DND-41 (cell line): ENCODE measurements around the gene ABCA12.

Source experiments
- ATAC-seq: fragments of 200-7000 bp; cut with Tn5 transposase; 3 replicates; pipeline ENCODE4 v1.9.1; 2021; ENCODE audit warnings: low read depth; ENCODE audit not compliant: insufficient read depth
- DNase-seq: peaks from one replicate; pipeline ENCODE4 v3.0.0-alpha.2; 2020
- H2AFZ ChIP-seq: 2 replicates; pipeline ENCODE4 v1.6.0; 2012; ENCODE audit warnings: low read depth, low read length
- H3K27ac ChIP-seq: 2 replicates; pipeline ENCODE4 v1.5.1; 2012; ENCODE audit warnings: low read length, inconsistent platforms
- H3K27me3 ChIP-seq: fragments of 200-600 bp; sonication (generic); 2 replicates; pipeline ENCODE4 v1.6.0; 2012; ENCODE audit warnings: low read length, mild to moderate bottlenecking, inconsistent platforms; ENCODE audit not compliant: insufficient read depth, poor library complexity
- H3K36me3 ChIP-seq: 2 replicates; pipeline ENCODE4 v1.5.1; 2012; ENCODE audit warnings: low read length, inconsistent platforms; ENCODE audit not compliant: insufficient read depth
- H3K4me1 ChIP-seq: 2 replicates; pipeline ENCODE4 v1.5.1; 2012; ENCODE audit warnings: mild to moderate bottlenecking, low read length; ENCODE audit not compliant: insufficient read depth
- H3K4me2 ChIP-seq: 2 replicates; pipeline ENCODE4 v1.6.0; 2012; ENCODE audit warnings: mild to moderate bottlenecking, moderate library complexity, low read length, inconsistent platforms; ENCODE audit not compliant: insufficient read depth
- H3K4me3 ChIP-seq, 2 experiments: fragments of 200-600 bp in 1 of 2; shearing (Covaris generic) in 1 of 2; 2 replicates each; pipeline ENCODE4 v1.5.1; 2012 to 2016; ENCODE audit warnings: inconsistent platforms in 2 of 2, low read length in 2 of 2, mild to moderate bottlenecking in 2 of 2, low read depth in 1 of 2, moderate library complexity in 1 of 2
- H3K79me2 ChIP-seq: 2 replicates; pipeline ENCODE4 v1.6.0; 2012; ENCODE audit warnings: low read length, inconsistent platforms; ENCODE audit not compliant: insufficient read depth
- H3K9ac ChIP-seq: 2 replicates; pipeline ENCODE4 v1.6.0; 2012; ENCODE audit warnings: low read depth, mild to moderate bottlenecking, inconsistent platforms, low read length, moderate library complexity
- H3K9me3 ChIP-seq: 2 replicates; pipeline ENCODE4 v1.5.1; 2012; ENCODE audit warnings: low read length, moderate library complexity, mild to moderate bottlenecking, inconsistent platforms; ENCODE audit not compliant: insufficient read depth, severe bottlenecking
- H4K20me1 ChIP-seq: 2 replicates; pipeline ENCODE4 v1.6.0; 2012; ENCODE audit warnings: low read length; ENCODE audit not compliant: insufficient read depth
- CTCF ChIP-seq: IDR thresholded peaks from 2 replicates; pipeline ENCODE4 v1.5.1; 2012; ENCODE audit warnings: borderline replicate concordance, low read length, moderate library complexity, mild to moderate bottlenecking; ENCODE audit not compliant: poor library complexity, severe bottlenecking; ENCODE audit errors: extremely low read depth
- EZH2 ChIP-seq: IDR thresholded peaks from 3 replicates; pipeline ENCODE4 v1.6.1; 2012; ENCODE audit warnings: borderline replicate concordance, low read depth, mild to moderate bottlenecking, moderate library complexity, low read length, inconsistent platforms; ENCODE audit not compliant: severe bottlenecking

The ABCA12 gene

GRCh38 chr2:215144106-215144875, 5.9 kb upstream of the ABCA12 start:
- Histone ChIP-seq H3K4me2 (no peak overlapping the region), H3K27me3 (no peaks in the 10 kb centered on the region), H3K79me2 (no peaks in the 10 kb centered on the region), H4K20me1 (no peaks in the 10 kb centered on the region), H3K9ac (no peak overlapping the region), H3K4me1 (no peaks in the 10 kb centered on the region), H3K36me3 (no peaks in the 10 kb centered on the region), H3K9me3 (no peaks in the 10 kb centered on the region), H2AFZ (no peak overlapping the region), H3K4me3 (no peak overlapping the region), H3K27ac (no peak overlapping the region)
- ATAC-seq (no peak), DNase-seq (no peak)
- TF ChIP-seq CTCF, result no peak
- no peak for TF ChIP-seq EZH2

GRCh38 chr2:215143458-215143857, 5.0 kb upstream of the ABCA12 start:
- H3K9ac ChIP-seq, result no peak overlapping the region
- no peak overlapping the region for H2AFZ ChIP-seq
- no peak overlapping the region for H3K27ac ChIP-seq
- no peaks in the 10 kb centered on the region for H3K79me2 ChIP-seq
- no peaks in the 10 kb centered on the region for H3K9me3 ChIP-seq
- H3K27me3 ChIP-seq, result no peaks in the 10 kb centered on the region
- H3K4me3 ChIP-seq, result no peak overlapping the region
- no peak for TF ChIP-seq CTCF
- TF ChIP-seq EZH2, result no peak
- no peaks in the 10 kb centered on the region for H3K36me3 ChIP-seq
- ATAC-seq, result no peak
- no peaks in the 10 kb centered on the region for H4K20me1 ChIP-seq
- no peak overlapping the region for H3K4me2 ChIP-seq
- DNase-seq, result no peak
- H3K4me1 ChIP-seq, result peaks cover 2% of the 10 kb centered on the region; the same call in 1 of the 2 replicates

GRCh38 chr2:215141706-215142105, 3.3 kb upstream of the ABCA12 start:
- Histone ChIP-seq H3K27ac (no peak overlapping the region), H3K36me3 (no peaks in the 10 kb centered on the region), H3K4me1 (peaks cover 20% of the 10 kb centered on the region), H3K4me2 (no peak overlapping the region), H3K27me3 (no peaks in the 10 kb centered on the region), H3K9me3 (no peaks in the 10 kb centered on the region), H3K4me3 (no peak overlapping the region), H2AFZ (no peak overlapping the region), H3K79me2 (no peaks in the 10 kb centered on the region), H4K20me1 (no peaks in the 10 kb centered on the region), H3K9ac (no peak overlapping the region)
- DNase-seq (no peak), ATAC-seq (no peak)
- TF ChIP-seq EZH2 (no peak), CTCF (no peak)
